Femur (tissue), 1 donor: ENCODE measurements around the gene INSYN2B.
"Not testable (repeated sequence)": the region's sequence is repeated elsewhere in the genome, so short reads cannot be mapped to it uniquely, and the experiment has no call there.

ENCODE experiments used
- DNase-seq: peaks from one replicate; pipeline ENCODE4 v3.0.0-alpha.2; 2017

INSYN2B gene

DNA sequence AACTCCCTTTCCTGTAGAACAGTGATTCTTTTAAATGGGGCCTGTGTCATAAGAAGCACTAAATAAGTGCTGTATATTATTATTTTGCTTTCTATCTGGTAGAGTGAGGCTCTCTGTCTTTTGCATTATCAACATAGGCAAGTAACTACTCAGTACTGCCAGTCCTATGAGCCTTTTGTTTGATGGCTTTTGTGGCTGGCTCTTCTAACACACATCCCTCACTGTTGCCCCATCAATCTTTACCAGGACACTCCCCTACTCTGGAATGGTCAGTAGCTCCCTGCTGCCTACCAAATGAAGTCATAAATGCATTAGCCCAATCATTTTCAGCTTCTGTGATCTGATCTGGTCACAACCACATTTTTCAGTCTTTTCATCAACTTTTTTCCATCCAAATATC is 137.6 kb downstream of the INSYN2B start:
- no peak for DNase-seq

DNA sequence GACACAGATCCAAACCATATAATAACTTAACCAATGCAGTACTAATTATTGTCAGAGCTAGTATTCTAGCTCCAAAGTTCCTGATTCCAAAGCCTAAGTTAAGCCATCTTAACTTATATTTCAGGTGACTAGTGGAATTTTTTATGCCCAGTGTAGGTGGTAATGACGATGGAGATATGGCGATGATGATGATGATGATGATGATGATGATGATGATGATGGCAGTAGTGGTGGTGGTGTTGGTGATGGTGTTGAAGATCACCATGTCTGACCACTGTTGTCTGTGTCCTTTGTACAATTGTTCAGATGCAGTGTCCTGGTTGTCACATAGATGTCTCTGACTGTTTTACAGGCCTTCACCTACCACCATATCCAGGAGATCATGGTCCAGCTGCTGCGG is 139.9 kb downstream of the INSYN2B start:
- no peak for DNase-seq

DNA sequence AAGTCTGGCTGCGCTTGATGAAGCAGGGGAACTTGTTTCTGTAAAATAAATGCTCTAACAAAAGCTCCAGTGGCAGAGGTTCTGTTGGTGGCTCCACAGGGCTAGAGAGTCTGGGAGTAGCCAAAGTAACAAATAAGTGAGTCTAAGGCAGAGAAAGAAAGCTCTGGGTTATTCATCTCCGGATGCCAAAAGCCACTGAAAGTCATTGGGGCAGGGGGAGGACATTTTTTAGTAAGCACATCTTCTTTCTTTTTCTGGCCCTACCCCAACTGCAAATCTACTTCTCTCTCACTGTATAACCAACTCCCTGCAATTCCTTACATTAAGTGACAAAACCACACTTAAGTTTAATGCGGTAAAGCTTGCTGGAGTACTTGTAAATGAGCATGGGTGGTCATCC is 141.6 kb downstream of the INSYN2B start:
- DNase-seq: no peak

DNA sequence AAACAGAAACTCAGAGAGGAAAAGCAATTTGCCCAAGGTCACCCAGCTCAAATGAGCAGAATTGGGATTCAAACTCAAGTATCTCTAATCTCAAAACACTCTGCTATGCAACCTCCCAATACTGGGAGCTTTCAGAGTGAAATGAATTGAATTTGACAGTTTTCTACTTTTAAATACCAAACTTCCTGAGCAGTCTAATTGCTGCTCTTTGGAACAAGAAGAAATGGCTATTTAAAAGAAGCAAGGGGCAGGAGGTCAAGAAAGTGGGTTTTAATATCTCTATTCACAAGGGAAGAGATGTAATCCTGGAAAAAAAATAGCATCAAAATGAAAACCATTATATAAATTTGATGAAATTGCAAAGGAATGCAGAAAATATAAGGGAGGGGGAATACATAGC is 142.6 kb downstream of the INSYN2B start:
- DNase-seq: no peak

- no peak for DNase-seq
Observed at GRCh38 chr5:169836835-169837536, 143.3 kb downstream of the INSYN2B start.

- not testable (repeated sequence) for DNase-seq
Observed at GRCh38 chr5:169834540-169834939, 145.8 kb downstream of the INSYN2B start.

DNA sequence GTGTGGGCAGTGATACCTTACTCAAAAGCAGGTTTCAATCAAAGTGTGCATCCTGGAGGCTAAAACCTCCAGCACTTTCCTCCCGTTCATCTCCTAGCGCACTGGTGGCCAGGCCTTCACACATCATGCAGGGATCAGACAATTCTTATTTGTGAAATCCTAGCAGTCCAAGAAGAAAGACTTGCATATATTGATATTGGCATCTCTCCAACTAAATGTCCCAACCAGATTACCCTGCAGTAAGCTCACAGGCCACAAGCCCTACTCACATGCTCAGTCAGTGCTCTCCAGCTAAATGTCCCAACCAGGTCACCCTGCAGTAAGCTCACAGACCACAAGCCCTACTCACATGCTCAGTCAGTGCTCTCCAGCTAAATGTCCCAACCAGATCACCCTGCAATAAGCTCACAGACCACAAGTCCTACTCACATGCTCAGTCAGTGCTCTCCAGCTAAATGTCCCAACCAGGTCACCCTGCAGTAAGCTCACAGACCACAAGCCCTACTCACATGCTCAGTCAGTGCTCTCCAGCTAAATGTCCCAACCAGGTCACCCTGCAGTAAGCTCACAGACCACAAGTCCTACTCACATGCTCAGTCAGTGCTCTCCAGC is 146.5 kb downstream of the INSYN2B start:
- not testable (repeated sequence) for DNase-seq

GRCh38 chr5:169832845-169833244 is 147.4 kb downstream of the INSYN2B start:
- DNase-seq: no peak

DNA sequence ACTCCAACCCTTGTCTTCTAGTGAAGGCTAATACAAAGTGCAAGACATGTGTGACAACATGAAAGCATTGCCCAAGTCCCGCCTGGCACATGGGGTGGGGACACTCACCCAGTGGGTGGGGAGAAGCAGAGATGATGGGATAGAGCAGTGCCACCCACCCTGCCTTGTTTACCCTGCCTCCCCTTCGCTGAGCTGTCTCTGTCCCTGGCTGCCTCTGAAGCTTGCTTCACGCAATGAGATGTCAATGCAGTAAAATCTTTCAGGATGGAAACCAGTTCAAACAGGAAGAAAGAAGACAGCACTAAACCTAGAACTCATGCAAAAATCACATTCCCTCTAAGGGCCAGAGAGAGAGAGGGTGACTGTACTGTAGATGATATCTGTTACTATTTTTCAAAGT is 148.0 kb downstream of the INSYN2B start:
- no peak for DNase-seq

DNA sequence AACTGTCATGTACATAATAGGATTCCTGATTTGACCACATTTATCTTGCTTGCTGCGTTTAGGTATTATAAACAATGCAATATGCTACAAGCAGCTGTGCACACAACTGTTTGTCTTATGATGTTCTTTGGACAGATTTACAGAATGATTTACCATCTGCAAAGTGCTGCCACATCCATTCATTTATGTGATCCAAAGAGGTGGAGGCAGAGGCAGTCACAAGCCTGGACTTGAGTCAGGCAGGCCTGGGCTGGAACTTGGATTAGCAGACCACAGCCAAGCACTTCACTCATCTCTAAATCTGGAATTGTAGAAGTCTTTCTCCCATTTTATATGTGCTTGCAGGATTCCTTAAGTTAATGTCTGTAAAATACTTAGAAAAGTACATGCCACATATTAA is 149.0 kb downstream of the INSYN2B start:
- no peak for DNase-seq

- DNase-seq: no peak
Observed at GRCh38 chr5:169828385-169828784, 151.9 kb downstream of the INSYN2B start.

DNA sequence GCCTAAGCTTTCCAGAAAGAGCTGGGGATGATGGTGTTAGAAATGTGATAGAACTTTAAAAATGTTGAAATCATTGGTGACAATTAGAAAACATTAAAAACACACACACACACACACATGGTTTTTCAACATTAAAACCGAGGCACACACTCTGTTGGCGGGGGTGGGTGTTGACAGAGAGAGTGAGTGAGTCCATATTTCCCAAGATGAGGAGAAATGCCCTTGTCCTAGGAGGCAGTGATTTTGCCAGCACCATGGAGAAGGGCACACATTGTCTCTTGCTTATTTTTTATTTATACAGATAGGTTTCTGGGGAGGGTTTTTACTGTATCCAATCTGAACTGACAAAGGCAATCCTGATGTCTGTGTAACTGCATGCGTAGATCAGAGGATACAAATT is 152.5 kb downstream of the INSYN2B start:
- no peak for DNase-seq

GRCh38 chr5:169826618-169827017 is 153.7 kb downstream of the INSYN2B start:
- no peak for DNase-seq

DNA sequence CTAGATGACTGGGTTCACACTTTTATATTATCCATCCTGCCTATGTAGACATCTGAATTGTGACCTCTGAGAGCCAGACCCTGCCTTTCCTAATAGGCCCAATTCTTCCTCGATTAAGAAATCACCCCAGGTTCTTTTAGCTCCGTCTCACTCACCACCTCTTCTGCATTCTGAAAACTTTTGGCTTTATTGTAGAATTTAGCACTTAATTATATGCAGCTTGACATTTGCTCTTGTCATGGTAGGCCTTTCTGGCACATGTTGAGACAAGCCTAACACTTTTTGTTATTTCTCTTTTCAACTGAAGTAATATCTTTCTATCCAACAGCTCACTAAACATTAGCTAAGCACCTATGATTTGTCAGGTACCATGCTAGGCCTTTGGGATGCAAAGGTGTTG is 163.3 kb downstream of the INSYN2B start:
- DNase-seq: no peak

DNA sequence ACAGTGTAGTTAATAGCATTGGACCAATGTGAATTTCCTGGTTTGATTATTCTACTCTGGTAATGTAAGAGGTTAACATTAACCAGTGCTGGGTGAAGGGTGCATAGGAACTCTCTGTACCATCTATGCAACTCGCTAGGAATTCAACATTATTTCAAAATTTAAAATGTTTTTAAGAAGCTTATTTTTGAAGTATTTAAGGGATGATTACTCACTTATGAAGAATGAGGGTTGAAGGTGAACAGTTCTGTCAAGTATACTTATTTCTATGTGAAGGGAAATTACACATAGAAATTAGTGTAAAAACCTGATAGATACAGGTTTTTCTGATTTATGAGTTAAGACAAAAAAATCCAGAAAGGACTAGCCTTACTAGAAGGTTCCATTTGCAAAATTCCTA is 165.8 kb downstream of the INSYN2B start:
- DNase-seq: no peak
